ENCODE data around the gene WDR12.

GRCh38 chr2:202877699-202878098 lies 33.8 kb downstream of the WDR12 start:
- TF ChIP-seq CTCF (conservative IDR thresholded peaks at IDR 0.05; ENCODE audit: low read length) (no peak), EZH2phosphoT487 (IDR thresholded peaks at IDR 0.05; ENCODE audit: borderline replicate concordance, low read depth, low read length) (no peak)

Measured in OCI-LY7 (cell line).